ENCODE data around the gene OR6V1. TPM values are rescaled to one million over a fixed set of nuclear protein-coding genes. Genes with fewer than 3 reads are reported as not detected.

The OR6V1 gene
- total and polyA plus RNA-seq, 2 donors (not counting 1 experiment from before 2014, with no cell fraction given), result not detected

GRCh38 chr7:143047326-143047725, 4.8 kb upstream of the OR6V1 start:
- H3K9ac ChIP-seq (ENCODE audit: low read length), result no peak overlapping the region
- H3K9me3 ChIP-seq (ENCODE audit: control extremely low read depth in 1 of 3, control insufficient read depth in 2 of 3, insufficient read depth in 1 of 3, low read length in 2 of 3), result no peaks in the 10 kb centered on the region
- Mint-ChIP-seq H3K27me3 (no peaks in the 10 kb centered on the region), H3K4me3 (no peak overlapping the region), H3K27ac (no peak overlapping the region), H3K9me3 (ENCODE audit: insufficient read depth) (no peaks in the 10 kb centered on the region), H3K4me1 (peaks cover 49% of the 10 kb centered on the region)
- no peaks in the 10 kb centered on the region for H4K20me1 ChIP-seq (ENCODE audit: control insufficient read depth, insufficient read depth, low read length, poor library complexity, severe bottlenecking)
- H3K4me2 ChIP-seq (replicated peaks; ENCODE audit: low read depth, low read length, poor library complexity, severe bottlenecking), result peak overlapping the region; percentile 13
- H3K79me2 ChIP-seq (ENCODE audit: control insufficient read depth, insufficient read depth, low read length), result no peaks in the 10 kb centered on the region
- TF ChIP-seq CTCF (IDR thresholded peaks at IDR 0.05), result no peak
- TF ChIP-seq EZH2 (IDR thresholded peaks at IDR 0.05; ENCODE audit: borderline replicate concordance, insufficient read depth, low read depth, low read length, poor library complexity, severe bottlenecking), result no peak
- H3K36me3 ChIP-seq (replicated peaks in 1 of 2; ENCODE audit: control extremely low read depth in 1 of 2, control insufficient read depth in 1 of 2, extremely low read depth in 1 of 2, insufficient read depth in 2 of 2, low read length in 1 of 2), result no peaks in the 10 kb centered on the region
- DNase-seq, result no peak
- no peak overlapping the region for H3K27ac ChIP-seq (ENCODE audit: low read length in 2 of 2)
- no CpG with 5 or more reads among the region's 2 CpGs for WGBS (ENCODE audit: insufficient coverage)
- H2AFZ ChIP-seq (ENCODE audit: insufficient read depth, low read depth, low read length, poor library complexity, severe bottlenecking), result no peak overlapping the region
- CTCF ChIA-PET, result interaction anchor here (1.1 kb wide), 1 partner anchor 168 kb away, joined by 3 read pairs; no protein-coding TSS in a partner anchor
- no peaks in the 10 kb centered on the region for H3K27me3 ChIP-seq (replicated peaks in 1 of 4; ENCODE audit: control extremely low read depth in 1 of 4, control insufficient read depth in 3 of 4, insufficient read depth in 4 of 4, low read length in 3 of 4)
- peaks cover 28 to 33% of the 10 kb centered on the region in 2 donors for H3K4me1 ChIP-seq (ENCODE audit: control insufficient read depth in 2 of 2, insufficient read depth in 2 of 2, low read length in 2 of 2)
- no peak overlapping the region for H3K4me3 ChIP-seq (ENCODE audit: control extremely low read depth in 1 of 5, extremely low read depth in 1 of 5, insufficient read depth in 1 of 5, low read depth in 2 of 5, low read length in 4 of 5)
- no peak for ATAC-seq (ENCODE audit: low read depth)
- intact Hi-C loops (cut with micrococcal nuclease), result no loop called here
- POLR2A ChIA-PET, result no interaction called here

DNA sequence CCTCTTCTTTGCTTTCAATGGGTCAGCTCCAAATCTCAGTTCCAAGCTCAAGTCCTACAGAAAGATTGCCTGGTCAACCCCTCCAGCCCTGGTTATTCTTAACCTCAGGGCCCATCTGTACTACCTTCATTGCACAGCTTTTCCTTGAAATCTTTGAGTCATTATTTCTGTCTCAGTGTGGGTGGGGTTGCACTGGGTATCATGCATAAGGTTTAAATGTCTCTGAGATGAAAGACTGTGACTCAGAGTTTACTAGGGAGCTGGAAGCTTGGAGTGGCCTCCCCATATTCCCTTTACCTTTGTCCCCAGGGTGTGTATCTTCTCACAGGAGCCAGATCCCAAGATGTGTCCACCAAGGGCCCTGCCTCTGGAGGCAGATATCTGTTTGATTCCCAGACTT, 3.3 kb upstream of the OR6V1 start:
- H4K20me1 ChIP-seq (ENCODE audit: control insufficient read depth, insufficient read depth, low read length, poor library complexity, severe bottlenecking), result no peaks in the 10 kb centered on the region
- ATAC-seq (ENCODE audit: low read depth) (no peak), DNase-seq (no peak)
- no peak overlapping the region for H3K27ac Mint-ChIP-seq
- no peaks in the 10 kb centered on the region for H3K36me3 ChIP-seq (replicated peaks in 1 of 2; ENCODE audit: control extremely low read depth in 1 of 2, control insufficient read depth in 1 of 2, extremely low read depth in 1 of 2, insufficient read depth in 2 of 2, low read length in 1 of 2)
- H3K9me3 Mint-ChIP-seq (ENCODE audit: insufficient read depth), result no peaks in the 10 kb centered on the region
- no peak overlapping the region for H3K27ac ChIP-seq (ENCODE audit: low read length in 2 of 2)
- peaks cover 28 to 37% of the 10 kb centered on the region in 2 donors for H3K4me1 ChIP-seq (ENCODE audit: control insufficient read depth in 2 of 2, insufficient read depth in 2 of 2, low read length in 2 of 2)
- ChIA-PET CTCF (interaction anchor here (1.0 kb wide), 1 partner anchor 39 kb away, joined by 3 read pairs; no protein-coding TSS in a partner anchor), POLR2A (no interaction called here)
- H3K27me3 ChIP-seq (replicated peaks in 1 of 4; ENCODE audit: control extremely low read depth in 1 of 4, control insufficient read depth in 3 of 4, insufficient read depth in 4 of 4, low read length in 3 of 4), result no peaks in the 10 kb centered on the region
- H3K4me3 ChIP-seq (ENCODE audit: control extremely low read depth in 1 of 5, extremely low read depth in 1 of 5, insufficient read depth in 1 of 5, low read depth in 2 of 5, low read length in 4 of 5), result no peak overlapping the region
- H3K4me1 Mint-ChIP-seq, result peaks cover 50% of the 10 kb centered on the region
- H2AFZ ChIP-seq (ENCODE audit: insufficient read depth, low read depth, low read length, poor library complexity, severe bottlenecking), result no peak overlapping the region
- H3K27me3 Mint-ChIP-seq, result no peaks in the 10 kb centered on the region
- TF ChIP-seq CTCF (IDR thresholded peaks at IDR 0.05) (no peak), EZH2 (IDR thresholded peaks at IDR 0.05; ENCODE audit: borderline replicate concordance, insufficient read depth, low read depth, low read length, poor library complexity, severe bottlenecking) (no peak)
- intact Hi-C loops (cut with micrococcal nuclease), result no loop called here
- H3K79me2 ChIP-seq (ENCODE audit: control insufficient read depth, insufficient read depth, low read length), result no peaks in the 10 kb centered on the region
- H3K4me2 ChIP-seq (replicated peaks; ENCODE audit: low read depth, low read length, poor library complexity, severe bottlenecking), result peak overlapping the region; percentile 58
- peaks cover 0 to 8% (median 0%) of the 10 kb centered on the region in 3 donors for H3K9me3 ChIP-seq (ENCODE audit: control extremely low read depth in 1 of 3, control insufficient read depth in 2 of 3, insufficient read depth in 1 of 3, low read length in 2 of 3)
- no peak overlapping the region for H3K4me3 Mint-ChIP-seq
- no peak overlapping the region for H3K9ac ChIP-seq (ENCODE audit: low read length)

Data from B cell (primary cell).